ENCODE results near the gene SVEP1.

The SVEP1 gene

GRCh38 chr9:110463499-110463898 is 116.0 kb downstream of the SVEP1 start:
- peak overlapping the region; percentile 7; the same call in 1 of the 2 replicates for H3K4me2 ChIP-seq
- H3K9me3 ChIP-seq = no peaks in the 10 kb centered on the region
- no peak overlapping the region for H3K27ac ChIP-seq
- TF ChIP-seq Cebpa-rat (IDR thresholded peaks at IDR 0.05) = no peak
- no peaks in the 10 kb centered on the region for H4K20me1 ChIP-seq
- H3K9ac ChIP-seq = no peak overlapping the region
- no peak overlapping the region for H3K4me3 ChIP-seq
- H3K36me3 ChIP-seq = no peaks in the 10 kb centered on the region
- H3K4me1 ChIP-seq = peaks cover 9% of the 10 kb centered on the region
- no peaks in the 10 kb centered on the region for H3K27me3 ChIP-seq

- H3K9ac ChIP-seq = no peak overlapping the region
- no peak overlapping the region for H3K27ac ChIP-seq
- no peaks in the 10 kb centered on the region for H3K27me3 ChIP-seq
- H3K4me3 ChIP-seq = no peak overlapping the region
- no peaks in the 10 kb centered on the region for H4K20me1 ChIP-seq
- H3K4me1 ChIP-seq = no peaks in the 10 kb centered on the region
- no peak overlapping the region for H3K4me2 ChIP-seq
- no peaks in the 10 kb centered on the region for H3K36me3 ChIP-seq
- no peaks in the 10 kb centered on the region for H3K9me3 ChIP-seq
- TF ChIP-seq Cebpa-rat (IDR thresholded peaks at IDR 0.05) = no peak
These were observed 122.3 kb downstream of the SVEP1 start for GRCh38 chr9:110457245-110457644.

GRCh38 chr9:110456681-110457080 is 122.9 kb downstream of the SVEP1 start:
- no peak for TF ChIP-seq Cebpa-rat (IDR thresholded peaks at IDR 0.05)
- H3K9me3 ChIP-seq = no peaks in the 10 kb centered on the region
- no peaks in the 10 kb centered on the region for H3K27me3 ChIP-seq
- H3K36me3 ChIP-seq = no peaks in the 10 kb centered on the region
- no peak overlapping the region for H3K9ac ChIP-seq
- H3K4me2 ChIP-seq = no peak overlapping the region
- H3K27ac ChIP-seq = no peak overlapping the region
- H4K20me1 ChIP-seq = no peaks in the 10 kb centered on the region
- H3K4me1 ChIP-seq = no peaks in the 10 kb centered on the region
- no peak overlapping the region for H3K4me3 ChIP-seq

GRCh38 chr9:110455860-110456259 is 123.7 kb downstream of the SVEP1 start:
- no peak for TF ChIP-seq Cebpa-rat (IDR thresholded peaks at IDR 0.05)
- H3K36me3 ChIP-seq = no peaks in the 10 kb centered on the region
- no peaks in the 10 kb centered on the region for H3K27me3 ChIP-seq

GRCh38 chr9:110452227-110452801 is 127.2 kb downstream of the SVEP1 start:
- H3K9ac ChIP-seq = no peak overlapping the region
- H3K36me3 ChIP-seq = no peaks in the 10 kb centered on the region
- no peak overlapping the region for H3K4me3 ChIP-seq
- TF ChIP-seq Cebpa-rat (IDR thresholded peaks at IDR 0.05) = no peak
- no peaks in the 10 kb centered on the region for H4K20me1 ChIP-seq
- no peaks in the 10 kb centered on the region for H3K27me3 ChIP-seq
- H3K27ac ChIP-seq = no peak overlapping the region
- H3K4me2 ChIP-seq = no peak overlapping the region
- H3K4me1 ChIP-seq = no peaks in the 10 kb centered on the region
- no peaks in the 10 kb centered on the region for H3K9me3 ChIP-seq

More at GRCh38 chr9:110455860-110456259, 123.7 kb downstream of the SVEP1 start:
- Histone ChIP-seq H3K4me2 (no peak overlapping the region), H3K27ac (no peak overlapping the region), H3K4me1 (no peaks in the 10 kb centered on the region), H3K4me3 (no peak overlapping the region), H3K9me3 (no peaks in the 10 kb centered on the region), H3K9ac (no peak overlapping the region), H4K20me1 (no peaks in the 10 kb centered on the region)

- Histone ChIP-seq H3K36me3 (no peaks in the 10 kb centered on the region), H4K20me1 (no peaks in the 10 kb centered on the region), H3K9ac (no peak overlapping the region), H3K4me2 (no peak overlapping the region), H3K27me3 (no peaks in the 10 kb centered on the region), H3K27ac (no peak overlapping the region), H3K4me1 (no peaks in the 10 kb centered on the region), H3K4me3 (no peak overlapping the region), H3K9me3 (0 out of 2 replicates have a peak, but pooled peaks cover 2% of the 10 kb centered on the region)
- TF ChIP-seq Cebpa-rat (IDR thresholded peaks at IDR 0.05) = no peak
These were observed 127.8 kb downstream of the SVEP1 start for GRCh38 chr9:110451726-110452125.

GRCh38 chr9:110447476-110447875 is 132.1 kb downstream of the SVEP1 start:
- Histone ChIP-seq H3K4me3 (no peak overlapping the region), H3K9ac (no peak overlapping the region), H3K36me3 (no peaks in the 10 kb centered on the region), H3K4me2 (no peak overlapping the region), H4K20me1 (no peaks in the 10 kb centered on the region), H3K27me3 (no peaks in the 10 kb centered on the region), H3K4me1 (no peaks in the 10 kb centered on the region), H3K27ac (no peak overlapping the region), H3K9me3 (peaks cover 15% of the 10 kb centered on the region)
- TF ChIP-seq Cebpa-rat (IDR thresholded peaks at IDR 0.05) = no peak

GRCh38 chr9:110446171-110446570 is 133.4 kb downstream of the SVEP1 start:
- Histone ChIP-seq H3K27me3 (no peaks in the 10 kb centered on the region), H3K4me1 (no peaks in the 10 kb centered on the region), H4K20me1 (no peaks in the 10 kb centered on the region), H3K9me3 (peaks cover 15% of the 10 kb centered on the region), H3K27ac (no peak overlapping the region), H3K4me2 (no peak overlapping the region), H3K36me3 (no peaks in the 10 kb centered on the region), H3K9ac (no peak overlapping the region), H3K4me3 (no peak overlapping the region)
- TF ChIP-seq Cebpa-rat (IDR thresholded peaks at IDR 0.05) = no peak

- H4K20me1 ChIP-seq = no peaks in the 10 kb centered on the region
- no peak overlapping the region for H3K4me2 ChIP-seq
- no peak for TF ChIP-seq Cebpa-rat (IDR thresholded peaks at IDR 0.05)
- no peak overlapping the region for H3K4me3 ChIP-seq
- peaks cover 15% of the 10 kb centered on the region for H3K9me3 ChIP-seq
- no peak overlapping the region for H3K27ac ChIP-seq
- no peaks in the 10 kb centered on the region for H3K36me3 ChIP-seq
- no peaks in the 10 kb centered on the region for H3K27me3 ChIP-seq
- H3K4me1 ChIP-seq = no peaks in the 10 kb centered on the region
- H3K9ac ChIP-seq = no peak overlapping the region
These were observed 134.6 kb downstream of the SVEP1 start for GRCh38 chr9:110444911-110445310.

GRCh38 chr9:110443866-110444220 is 135.7 kb downstream of the SVEP1 start:
- Histone ChIP-seq H3K4me2 (no peak overlapping the region), H3K4me1 (no peaks in the 10 kb centered on the region), H3K9ac (no peak overlapping the region), H3K27me3 (no peaks in the 10 kb centered on the region), H3K4me3 (no peak overlapping the region), H3K36me3 (no peaks in the 10 kb centered on the region), H3K27ac (no peak overlapping the region), H4K20me1 (no peaks in the 10 kb centered on the region), H3K9me3 (peaks cover 15% of the 10 kb centered on the region)
- TF ChIP-seq Cebpa-rat (IDR thresholded peaks at IDR 0.05) = no peak
